WI38 (cell line): ENCODE measurements around the gene NLRP9.

Source experiments
- H3K4me3 ChIP-seq: 2 replicates; pipeline ENCODE4 v1.5.1; 2011; ENCODE audit warnings: low read depth, mild to moderate bottlenecking, control low read depth, low read length
- TF ChIP-seq, protein P1 (sequence below): IDR thresholded peaks from 2 replicates; pipeline ENCODE4 v1.5.1; 2012; ENCODE audit warnings: low read depth, mild to moderate bottlenecking, control low read depth, low read length

Gene NLRP9

DNA sequence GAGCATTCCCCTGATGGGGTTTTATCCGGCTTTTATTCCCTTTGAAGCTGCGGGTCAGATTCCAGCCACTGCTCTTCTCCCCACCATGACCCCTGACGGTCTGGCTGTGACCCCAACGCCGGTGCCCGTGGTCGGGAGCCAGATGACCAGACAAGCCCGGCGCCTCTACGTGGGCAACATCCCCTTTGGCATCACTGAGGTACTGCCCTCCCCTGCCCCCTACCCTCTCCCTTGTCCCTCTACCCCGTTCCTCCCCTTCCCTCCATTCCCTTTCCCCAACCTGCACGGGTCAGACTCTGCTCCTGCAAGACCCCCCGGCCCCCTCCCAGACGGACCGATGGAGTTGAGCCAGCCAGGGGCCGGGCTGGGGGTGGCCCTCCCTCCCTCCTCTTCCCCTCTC lies 77.2 kb downstream of the NLRP9 start:
- no peak overlapping the region for H3K4me3 ChIP-seq
- TF ChIP-seq, protein P1, sequence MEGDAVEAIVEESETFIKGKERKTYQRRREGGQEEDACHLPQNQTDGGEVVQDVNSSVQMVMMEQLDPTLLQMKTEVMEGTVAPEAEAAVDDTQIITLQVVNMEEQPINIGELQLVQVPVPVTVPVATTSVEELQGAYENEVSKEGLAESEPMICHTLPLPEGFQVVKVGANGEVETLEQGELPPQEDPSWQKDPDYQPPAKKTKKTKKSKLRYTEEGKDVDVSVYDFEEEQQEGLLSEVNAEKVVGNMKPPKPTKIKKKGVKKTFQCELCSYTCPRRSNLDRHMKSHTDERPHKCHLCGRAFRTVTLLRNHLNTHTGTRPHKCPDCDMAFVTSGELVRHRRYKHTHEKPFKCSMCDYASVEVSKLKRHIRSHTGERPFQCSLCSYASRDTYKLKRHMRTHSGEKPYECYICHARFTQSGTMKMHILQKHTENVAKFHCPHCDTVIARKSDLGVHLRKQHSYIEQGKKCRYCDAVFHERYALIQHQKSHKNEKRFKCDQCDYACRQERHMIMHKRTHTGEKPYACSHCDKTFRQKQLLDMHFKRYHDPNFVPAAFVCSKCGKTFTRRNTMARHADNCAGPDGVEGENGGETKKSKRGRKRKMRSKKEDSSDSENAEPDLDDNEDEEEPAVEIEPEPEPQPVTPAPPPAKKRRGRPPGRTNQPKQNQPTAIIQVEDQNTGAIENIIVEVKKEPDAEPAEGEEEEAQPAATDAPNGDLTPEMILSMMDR, result no peak

DNA sequence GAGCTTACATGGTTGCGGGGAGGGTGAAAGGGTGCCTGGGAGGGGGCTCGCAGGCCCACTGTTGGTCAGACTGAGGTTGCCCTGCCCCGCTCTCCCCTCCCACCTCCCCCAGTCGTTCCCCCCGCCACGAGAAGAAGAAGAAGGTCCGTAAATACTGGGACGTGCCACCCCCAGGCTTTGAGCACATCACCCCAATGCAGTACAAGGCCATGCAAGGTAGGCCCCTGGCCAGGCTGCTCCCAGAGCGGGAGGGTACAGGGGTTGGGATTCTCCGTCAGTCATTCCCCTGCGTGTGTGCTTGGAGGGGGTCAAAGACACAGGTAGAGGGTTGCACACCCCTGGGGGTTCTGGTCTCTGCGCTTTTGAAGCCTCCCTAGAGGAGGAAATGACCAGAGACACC lies 77.8 kb downstream of the NLRP9 start:
- TF ChIP-seq, protein P1, result no peak
- H3K4me3 ChIP-seq, result no peak overlapping the region

DNA sequence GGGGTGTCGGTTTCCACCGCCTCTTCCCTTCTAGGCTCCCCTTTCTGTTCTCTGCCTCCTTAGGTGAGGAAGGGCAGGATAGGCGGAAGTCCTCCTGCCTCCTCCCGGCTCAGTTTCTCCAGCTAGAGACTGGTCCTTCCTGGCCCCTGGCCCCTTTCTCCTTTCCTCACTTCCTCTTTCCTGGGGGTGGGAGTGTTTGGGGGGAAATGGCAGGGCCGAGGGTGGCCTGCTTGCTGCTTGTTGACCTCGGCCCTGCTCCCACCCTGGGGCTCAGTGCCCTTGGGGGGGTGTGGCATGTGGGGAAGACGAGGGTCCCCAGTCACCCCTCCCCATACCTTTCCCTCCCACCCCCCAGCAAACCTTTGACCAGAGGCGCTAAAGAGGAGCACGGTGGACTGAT lies 78.4 kb downstream of the NLRP9 start:
- no peak overlapping the region for H3K4me3 ChIP-seq
- TF ChIP-seq, protein P1, result no peak

DNA sequence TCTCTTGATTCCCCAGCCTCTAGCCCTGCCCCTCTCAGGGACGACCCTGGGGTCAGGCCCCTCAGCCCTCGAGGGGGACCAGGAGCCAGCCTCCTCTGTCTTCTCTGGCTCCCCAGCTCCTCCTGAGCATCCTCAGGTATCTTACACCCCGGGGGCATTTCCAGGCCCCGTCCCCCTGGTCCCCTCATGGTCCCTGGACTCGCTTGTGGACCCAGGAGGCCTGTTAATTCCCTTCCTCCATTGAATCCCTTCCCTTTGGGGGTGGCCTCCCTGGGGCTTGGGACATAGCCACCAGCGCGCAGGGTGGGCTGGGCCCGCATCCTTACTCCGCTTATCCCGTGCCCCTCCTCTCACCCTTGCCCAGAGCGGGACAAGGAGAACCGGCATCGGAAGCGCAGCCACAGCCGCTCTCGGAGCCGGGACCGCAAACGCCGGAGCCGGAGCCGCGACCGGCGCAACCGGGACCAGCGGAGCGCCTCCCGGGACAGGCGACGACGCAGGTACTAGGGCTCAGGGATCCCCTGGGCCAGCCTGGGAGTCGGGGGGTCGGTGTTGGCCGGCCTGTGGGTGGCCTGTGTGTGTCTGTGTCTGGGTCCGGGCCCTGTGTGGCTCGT lies 79.2 kb downstream of the NLRP9 start:
- TF ChIP-seq, protein P1, result no peak
- H3K4me3 ChIP-seq, result no peak overlapping the region
